HCT116 (cell line): ENCODE data around the gene LSMEM2. TPM values are rescaled to one million over a fixed set of nuclear protein-coding genes. Genes with fewer than 3 reads are reported as not detected.

Experiments used
- ATAC-seq: fragments of 200-7000 bp; cut with Tn5 transposase; 2 replicates; pipeline ENCODE4 v1.9.1; 2020; ENCODE audit warnings: mild to moderate bottlenecking, moderate library complexity
- BruUV-seq: library from RNA; stranded (reverse); fragments of 400-500 nt; replicated peaks from 2 replicates; lab custom pipeline; 2021; lab: Mats Ljungman, UMichigan
- CTCF ChIA-PET: fragments of 300-600 bp; sonication (Branson Sonifier 250); formaldehyde crosslinking; loops from one replicate; lab custom pipeline; 2021; ENCODE audit warnings: antibody characterized with exemption; lab: Charles Lee
- POLR2A ChIA-PET: fragments of 300-600, 350-600 bp; sonication (Branson Sonifier 250); formaldehyde crosslinking; loops from one replicate; lab custom pipeline; 2021; ENCODE audit warnings: antibody characterized with exemption; lab: Charles Lee
- RAD21 ChIA-PET, 2 experiments: fragments of 300-600 bp; sonication (Branson Sonifier 250); formaldehyde crosslinking; loops; one replicate each; lab custom pipeline; 2023; ENCODE audit warnings: low total read pairs in 2 of 2; ENCODE audit not compliant: uncharacterized antibody in 2 of 2, unreplicated experiment in 2 of 2, low non-redundant PET in 1 of 2; lab: Charles Lee
- DNase-seq: peaks from one replicate; pipeline ENCODE4 v3.0.0-alpha.2; 2010; ENCODE audit warnings: low read depth, low spot score
- H2AFZ ChIP-seq: fragments of 200-600 bp; shearing (Covaris generic), sonication (generic); 2 replicates; pipeline ENCODE4 v1.6.1; 2017; ENCODE audit warnings: low read depth, mixed run types, mixed read lengths, antibody characterized with exemption, low read length; ENCODE audit not compliant: poor library complexity, severe bottlenecking
- H3K27ac ChIP-seq: 2 replicates; pipeline ENCODE4 v1.5.1; 2012; ENCODE audit warnings: low read depth, low read length
- H3K27me3 ChIP-seq: fragments of 200-600 bp; sonication (generic); 2 replicates; pipeline ENCODE4 v1.6.1; 2016; ENCODE audit warnings: mixed run types, low read length, mixed read lengths; ENCODE audit not compliant: insufficient read depth
- H3K36me3 ChIP-seq, 2 experiments: fragments of 200-500 bp in 1 of 2; fragments of 200-600 bp in 1 of 2; sonication (Bioruptor generic) in 1 of 2; sonication (generic) in 1 of 2; 2 replicates each; pipeline versions ENCODE4 v1.5.1 to v1.6.1; 2014 to 2016; ENCODE audit warnings: low read length in 2 of 2, inconsistent platforms in 1 of 2, mixed read lengths in 1 of 2, mixed run types in 1 of 2; ENCODE audit not compliant: insufficient read depth in 2 of 2, control insufficient read depth in 1 of 2
- H3K4me1 ChIP-seq, 2 experiments: fragments of 200-600 bp in 1 of 2; sonication (generic) in 1 of 2; 2 replicates each; pipeline versions ENCODE4 v1.5.1 to v1.6.1; 2012 to 2017; ENCODE audit warnings: low read length in 2 of 2, inconsistent platforms in 1 of 2, mild to moderate bottlenecking in 1 of 2, mixed read lengths in 1 of 2, mixed run types in 1 of 2, moderate library complexity in 1 of 2; ENCODE audit not compliant: insufficient read depth in 2 of 2, control insufficient read depth in 1 of 2
- H3K4me2 ChIP-seq: fragments of 200-600 bp; sonication (generic); 2 replicates; pipeline ENCODE4 v1.6.1; 2017; ENCODE audit warnings: mixed run types, low read length, mixed read lengths
- H3K4me3 ChIP-seq, 2 experiments: fragments of 200-600 bp in 1 of 2; sonication (generic) in 1 of 2; replicated peaks in 1 of 2; 2 replicates each; pipeline ENCODE4 v1.5.1; 2011 to 2016; ENCODE audit warnings: low read length in 2 of 2, control low read depth in 1 of 2, low read depth in 1 of 2, mild to moderate bottlenecking in 1 of 2, mixed read lengths in 1 of 2, mixed run types in 1 of 2
- H3K79me2 ChIP-seq: fragments of 200-600 bp; sonication (generic); 2 replicates; pipeline ENCODE4 v1.6.1; 2017; ENCODE audit warnings: mild to moderate bottlenecking, mixed run types, low read length, moderate library complexity, mixed read lengths; ENCODE audit not compliant: insufficient read depth
- H3K9ac ChIP-seq: fragments of 200-600 bp; sonication (generic); 2 replicates; pipeline ENCODE4 v1.6.1; 2016; ENCODE audit warnings: low read length, mixed read lengths
- H3K9me2 ChIP-seq: fragments of 200-600 bp; sonication (generic), shearing (Covaris generic); 2 replicates; pipeline ENCODE4 v1.6.1; 2017; ENCODE audit warnings: mixed run types, mild to moderate bottlenecking, moderate library complexity; ENCODE audit not compliant: insufficient read depth
- H3K9me3 ChIP-seq, 2 experiments: fragments of 200-500 bp in 1 of 2; fragments of 200-600 bp in 1 of 2; sonication (Bioruptor generic) in 1 of 2; sonication (generic) in 1 of 2; 2 replicates each; pipeline ENCODE4 v1.6.1; 2014 to 2017; ENCODE audit warnings: low read length in 2 of 2, mixed read lengths in 2 of 2, inconsistent platforms in 1 of 2, low read depth in 1 of 2, mild to moderate bottlenecking in 1 of 2, mixed run types in 1 of 2, moderate library complexity in 1 of 2; ENCODE audit not compliant: control insufficient read depth in 1 of 2, insufficient read depth in 1 of 2
- H4K20me1 ChIP-seq: fragments of 200-600 bp; sonication (generic), shearing (Covaris generic); 2 replicates; pipeline ENCODE4 v1.6.1; 2017; ENCODE audit warnings: mixed run types, mild to moderate bottlenecking, moderate library complexity; ENCODE audit not compliant: insufficient read depth
- CBX3 ChIP-seq: IDR thresholded peaks from 2 replicates; pipeline ENCODE4 v1.6.1; 2012; ENCODE audit warnings: low read depth
- CEBPB ChIP-seq: IDR thresholded peaks from 2 replicates; pipeline ENCODE4 v1.6.1; 2012; ENCODE audit warnings: low read depth
- EGR1 ChIP-seq: IDR thresholded peaks from 2 replicates; pipeline ENCODE4 v1.6.1; 2012; ENCODE audit warnings: low read depth
- ELF1 ChIP-seq: IDR thresholded peaks from 2 replicates; pipeline ENCODE4 v1.6.1; 2012; ENCODE audit warnings: low read depth, borderline replicate concordance
- EZH2phosphoT487 ChIP-seq: fragments of 200-600 bp; IDR thresholded peaks from 2 replicates; pipeline ENCODE4 v1.6.1; 2018; ENCODE audit warnings: antibody characterized with exemption, borderline replicate concordance
- FOSL1 ChIP-seq: IDR thresholded peaks from 2 replicates; pipeline ENCODE4 v1.6.1; 2012; ENCODE audit warnings: low read depth
- JUND ChIP-seq: IDR thresholded peaks from 2 replicates; pipeline ENCODE4 v1.6.1; 2012
- POLR2A ChIP-seq: IDR thresholded peaks from 2 replicates; pipeline ENCODE4 v1.7.0; 2011; ENCODE audit warnings: borderline replicate concordance; ENCODE audit not compliant: insufficient read depth, insufficient read length; ENCODE audit errors: extremely low read depth
- POLR2AphosphoS5 ChIP-seq: IDR thresholded peaks from 2 replicates; pipeline ENCODE4 v1.6.1; 2011; ENCODE audit warnings: mild to moderate bottlenecking, low read depth, low read length, moderate library complexity
- RAD21 ChIP-seq: IDR thresholded peaks from 2 replicates; pipeline ENCODE4 v1.6.1; 2012; ENCODE audit warnings: low read depth, mild to moderate bottlenecking
- SP1 ChIP-seq: IDR thresholded peaks from 2 replicates; pipeline ENCODE4 v1.6.1; 2012; ENCODE audit warnings: low read depth
- SRF ChIP-seq: IDR thresholded peaks from 2 replicates; pipeline ENCODE4 v1.6.1; 2012; ENCODE audit warnings: low read depth
- TCF7L2 ChIP-seq: IDR thresholded peaks from 2 replicates; pipeline ENCODE4 v1.7.0; 2011; ENCODE audit warnings: borderline replicate concordance, inconsistent platforms; ENCODE audit not compliant: insufficient read depth, insufficient read length; ENCODE audit errors: extremely low read depth
- YY1 ChIP-seq: IDR thresholded peaks from 2 replicates; pipeline ENCODE4 v1.6.1; 2011; ENCODE audit warnings: low read length, low read depth, moderate library complexity, mild to moderate bottlenecking; ENCODE audit not compliant: insufficient replicate concordance; ENCODE audit errors: extremely low read depth
- ZNF274 ChIP-seq: fragments of 200-500 bp; sonication (Bioruptor generic); IDR thresholded peaks from 2 replicates; pipeline ENCODE4 v1.6.1; 2014; ENCODE audit warnings: mild to moderate bottlenecking, low read depth, low read length, inconsistent platforms
- intact Hi-C: fragments of 100-400 bp; cut with micrococcal nuclease; formaldehyde crosslinking; loops from 2 replicates; pipeline ENCODE4 v1.10.0; 2022
- total RNA-seq: library from RNA; stranded (reverse); gene quantifications from one replicate; pipeline ENCODE4 v1.2.1, GENCODE V29; 2021; ENCODE audit not compliant: unreplicated experiment
- TF ChIP-seq, protein P1 (sequence below), 3 experiments: fragments of 200-600 bp in 1 of 3; sonication (generic) in 1 of 3; IDR thresholded peaks in 2 of 3; conservative IDR thresholded peaks in 1 of 3; 2 replicates each; pipeline ENCODE4 v1.5.1; 2012 to 2017; ENCODE audit warnings: low read depth in 2 of 3, low read length in 2 of 3, antibody characterized with exemption in 1 of 3, borderline replicate concordance in 1 of 3, control low read depth in 1 of 3, mild to moderate bottlenecking in 1 of 3, mixed read lengths in 1 of 3, mixed run types in 1 of 3, moderate library complexity in 1 of 3; ENCODE audit not compliant: insufficient read depth in 1 of 3
- TF ChIP-seq, protein P2 (sequence below): IDR thresholded peaks from 2 replicates; pipeline ENCODE4 v1.6.1; 2011; ENCODE audit warnings: mild to moderate bottlenecking, low read length, moderate library complexity; ENCODE audit not compliant: insufficient replicate concordance; ENCODE audit errors: extremely low read depth

Gene LSMEM2
- total RNA-seq, 1 experiment from 2014 or later: not detected

- TF ChIP-seq EGR1 (no peak), ELF1 (no peak), YY1 (no peak), FOSL1 (no peak)
- TF ChIP-seq, all 23 proteins: peak for 0
Observed at GRCh38 chr3:50232303-50232702, 46.6 kb upstream of the LSMEM2 start.

DNA sequence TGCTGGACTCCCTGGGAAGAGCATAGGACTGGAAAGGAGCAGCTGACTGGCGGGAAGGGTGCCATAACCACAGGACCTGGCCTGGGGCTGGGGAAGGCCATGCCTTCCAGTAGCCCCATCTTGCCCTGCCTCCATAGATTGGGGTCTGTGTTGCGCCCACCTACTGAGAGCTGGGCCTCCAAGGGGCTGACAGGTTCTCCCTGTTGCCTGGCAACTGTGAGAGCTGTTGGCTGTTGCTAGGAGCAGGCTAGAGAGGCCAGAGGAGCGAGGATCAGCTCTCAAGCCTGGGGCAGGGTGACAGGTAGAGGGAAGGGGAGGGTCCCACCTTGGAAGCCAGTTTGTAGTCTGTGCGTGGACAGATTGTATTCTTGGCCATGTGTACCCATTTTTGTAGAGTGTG lies 45.7 kb upstream of the LSMEM2 start:
- Histone ChIP-seq H3K9me3 (no peaks in the 10 kb centered on the region), H3K4me1 (peaks cover 40 to 54% of the 10 kb centered on the region in 2 experiments), H3K27ac (no peak overlapping the region), H3K9me2 (no peaks in the 10 kb centered on the region), H3K36me3 (no peaks in the 10 kb centered on the region), H3K4me2 (no peak overlapping the region), H3K79me2 (peaks cover 20% of the 10 kb centered on the region), H2AFZ (no peak overlapping the region), H3K9ac (no peak overlapping the region), H3K4me3 (no peak overlapping the region), H4K20me1 (0 out of 2 replicates have a peak, but pooled peaks cover under 1% of the 10 kb centered on the region), H3K27me3 (no peaks in the 10 kb centered on the region)
- ChIA-PET RAD21 (no interaction called here), POLR2A (interaction anchor here (1.6 kb wide), 1 partner anchor 56 kb away, joined by 3 read pairs; no protein-coding TSS in a partner anchor), CTCF (interaction anchor here (1.9 kb wide), 1 partner anchor 13 kb away, joined by 7 read pairs; no protein-coding TSS in a partner anchor)
- ATAC-seq (no peak), DNase-seq (no peak)
- intact Hi-C loops: no loop called here
- no TSS peak for BruUV-seq
- TF ChIP-seq POLR2AphosphoS5 (no peak), SP1 (no peak), ZNF274 (no peak), CEBPB (no peak), EZH2phosphoT487 (no peak), CBX3 (no peak), SRF (no peak), RAD21 (no peak), POLR2A (no peak), TCF7L2 (no peak), JUND (no peak), ELF1 (no peak), YY1 (no peak)
- TF ChIP-seq, protein P1, sequence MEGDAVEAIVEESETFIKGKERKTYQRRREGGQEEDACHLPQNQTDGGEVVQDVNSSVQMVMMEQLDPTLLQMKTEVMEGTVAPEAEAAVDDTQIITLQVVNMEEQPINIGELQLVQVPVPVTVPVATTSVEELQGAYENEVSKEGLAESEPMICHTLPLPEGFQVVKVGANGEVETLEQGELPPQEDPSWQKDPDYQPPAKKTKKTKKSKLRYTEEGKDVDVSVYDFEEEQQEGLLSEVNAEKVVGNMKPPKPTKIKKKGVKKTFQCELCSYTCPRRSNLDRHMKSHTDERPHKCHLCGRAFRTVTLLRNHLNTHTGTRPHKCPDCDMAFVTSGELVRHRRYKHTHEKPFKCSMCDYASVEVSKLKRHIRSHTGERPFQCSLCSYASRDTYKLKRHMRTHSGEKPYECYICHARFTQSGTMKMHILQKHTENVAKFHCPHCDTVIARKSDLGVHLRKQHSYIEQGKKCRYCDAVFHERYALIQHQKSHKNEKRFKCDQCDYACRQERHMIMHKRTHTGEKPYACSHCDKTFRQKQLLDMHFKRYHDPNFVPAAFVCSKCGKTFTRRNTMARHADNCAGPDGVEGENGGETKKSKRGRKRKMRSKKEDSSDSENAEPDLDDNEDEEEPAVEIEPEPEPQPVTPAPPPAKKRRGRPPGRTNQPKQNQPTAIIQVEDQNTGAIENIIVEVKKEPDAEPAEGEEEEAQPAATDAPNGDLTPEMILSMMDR (IDR thresholded peaks at IDR 0.05 in 2 of 3, conservative IDR thresholded peaks at IDR 0.05 in 1 of 3; ENCODE audit: borderline replicate concordance in 1 of 3, insufficient read depth in 1 of 3, low read depth in 2 of 3, low read length in 2 of 3): no peak
- TF ChIP-seq, protein P2, sequence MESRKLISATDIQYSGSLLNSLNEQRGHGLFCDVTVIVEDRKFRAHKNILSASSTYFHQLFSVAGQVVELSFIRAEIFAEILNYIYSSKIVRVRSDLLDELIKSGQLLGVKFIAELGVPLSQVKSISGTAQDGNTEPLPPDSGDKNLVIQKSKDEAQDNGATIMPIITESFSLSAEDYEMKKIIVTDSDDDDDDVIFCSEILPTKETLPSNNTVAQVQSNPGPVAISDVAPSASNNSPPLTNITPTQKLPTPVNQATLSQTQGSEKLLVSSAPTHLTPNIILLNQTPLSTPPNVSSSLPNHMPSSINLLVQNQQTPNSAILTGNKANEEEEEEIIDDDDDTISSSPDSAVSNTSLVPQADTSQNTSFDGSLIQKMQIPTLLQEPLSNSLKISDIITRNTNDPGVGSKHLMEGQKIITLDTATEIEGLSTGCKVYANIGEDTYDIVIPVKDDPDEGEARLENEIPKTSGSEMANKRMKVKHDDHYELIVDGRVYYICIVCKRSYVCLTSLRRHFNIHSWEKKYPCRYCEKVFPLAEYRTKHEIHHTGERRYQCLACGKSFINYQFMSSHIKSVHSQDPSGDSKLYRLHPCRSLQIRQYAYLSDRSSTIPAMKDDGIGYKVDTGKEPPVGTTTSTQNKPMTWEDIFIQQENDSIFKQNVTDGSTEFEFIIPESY: no peak

More at GRCh38 chr3:50232303-50232702, 46.6 kb upstream of the LSMEM2 start:
- peaks cover 33 to 52% of the 10 kb centered on the region in 2 experiments for H3K4me1 ChIP-seq
- no peaks in the 10 kb centered on the region for H3K9me3 ChIP-seq
- H3K27me3 ChIP-seq: no peaks in the 10 kb centered on the region
- ChIA-PET POLR2A (interaction anchor here (0.7 to 1.6 kb wide), 2 partner anchors 14 to 57 kb away, joined by 3 to 4 read pairs; no protein-coding TSS in a partner anchor), CTCF (interaction anchor here (0.7 kb wide), 1 partner anchor 14 kb away, joined by 3 read pairs; no protein-coding TSS in a partner anchor), RAD21 (no interaction called here)
- DNase-seq (no peak), ATAC-seq (no peak)
- no peak overlapping the region for H3K4me3 ChIP-seq
- no peak overlapping the region for H3K4me2 ChIP-seq
- H3K9ac ChIP-seq: no peak overlapping the region
- intact Hi-C loops: no loop called here
- H3K9me2 ChIP-seq: no peaks in the 10 kb centered on the region
- H3K27ac ChIP-seq: no peak overlapping the region
- H3K36me3 ChIP-seq: no peaks in the 10 kb centered on the region
- no TSS peak for BruUV-seq
- H4K20me1 ChIP-seq: no peaks in the 10 kb centered on the region
- H3K79me2 ChIP-seq: peaks cover 12% of the 10 kb centered on the region
- H2AFZ ChIP-seq: no peak overlapping the region
